Hepatocyte (in vitro differentiated cells): ENCODE measurements around the gene TENM4.

Experiments
- EZH2 ChIP-seq: fragments of 200-600 bp; sonication (generic); IDR thresholded peaks from 2 replicates; pipeline ENCODE4 v1.6.1; 2016; ENCODE audit warnings: antibody characterized with exemption, mild to moderate bottlenecking, borderline replicate concordance
- EZH2phosphoT487 ChIP-seq: fragments of 200-600 bp; sonication (generic); IDR thresholded peaks from one replicate; pipeline ENCODE4 v1.6.1; 2018; ENCODE audit warnings: antibody characterized with exemption, mild to moderate bottlenecking, low read depth, moderate library complexity; ENCODE audit not compliant: unreplicated experiment, severe bottlenecking
- TF ChIP-seq, protein P1 (sequence below): fragments of 200-600 bp; sonication (generic); IDR thresholded peaks from 2 replicates; pipeline ENCODE4 v1.5.1; 2016; ENCODE audit warnings: antibody characterized with exemption, mild to moderate bottlenecking; ENCODE audit not compliant: poor library complexity

DNA sequence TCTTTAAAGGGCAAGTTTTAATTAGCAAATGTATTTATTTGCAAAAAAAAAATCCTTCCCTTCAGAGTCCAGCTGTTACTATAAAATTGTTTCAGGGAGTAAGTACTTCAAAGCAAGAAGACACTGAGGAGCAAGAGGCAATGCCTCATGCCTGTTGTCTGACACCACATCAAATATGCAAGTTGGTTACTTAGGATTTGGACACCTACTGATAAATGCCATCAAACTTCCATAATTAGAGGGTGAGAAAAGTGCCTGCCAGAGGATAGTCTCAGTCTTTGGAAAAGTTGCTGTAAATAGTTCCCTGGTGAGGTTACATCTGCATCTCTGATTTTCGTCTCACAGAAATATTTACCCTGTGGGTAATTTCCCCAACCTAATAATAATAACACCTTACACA is 4.1 kb upstream of the TENM4 start:
- TF ChIP-seq EZH2phosphoT487 (no peak), EZH2 (no peak)
- TF ChIP-seq, protein P1, sequence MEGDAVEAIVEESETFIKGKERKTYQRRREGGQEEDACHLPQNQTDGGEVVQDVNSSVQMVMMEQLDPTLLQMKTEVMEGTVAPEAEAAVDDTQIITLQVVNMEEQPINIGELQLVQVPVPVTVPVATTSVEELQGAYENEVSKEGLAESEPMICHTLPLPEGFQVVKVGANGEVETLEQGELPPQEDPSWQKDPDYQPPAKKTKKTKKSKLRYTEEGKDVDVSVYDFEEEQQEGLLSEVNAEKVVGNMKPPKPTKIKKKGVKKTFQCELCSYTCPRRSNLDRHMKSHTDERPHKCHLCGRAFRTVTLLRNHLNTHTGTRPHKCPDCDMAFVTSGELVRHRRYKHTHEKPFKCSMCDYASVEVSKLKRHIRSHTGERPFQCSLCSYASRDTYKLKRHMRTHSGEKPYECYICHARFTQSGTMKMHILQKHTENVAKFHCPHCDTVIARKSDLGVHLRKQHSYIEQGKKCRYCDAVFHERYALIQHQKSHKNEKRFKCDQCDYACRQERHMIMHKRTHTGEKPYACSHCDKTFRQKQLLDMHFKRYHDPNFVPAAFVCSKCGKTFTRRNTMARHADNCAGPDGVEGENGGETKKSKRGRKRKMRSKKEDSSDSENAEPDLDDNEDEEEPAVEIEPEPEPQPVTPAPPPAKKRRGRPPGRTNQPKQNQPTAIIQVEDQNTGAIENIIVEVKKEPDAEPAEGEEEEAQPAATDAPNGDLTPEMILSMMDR, result no peak
